ENCODE results near the gene FGGY. TPM values are rescaled to one million over a fixed set of nuclear protein-coding genes. Genes with fewer than 3 reads are reported as not detected.

The FGGY gene
- total and polyA plus RNA-seq, 2 donors (not counting 1 experiment from before 2014, with no cell fraction given), result 6.1 to 38.5 TPM

- no peaks in the 10 kb centered on the region for H3K27me3 ChIP-seq (replicated peaks in 1 of 4; ENCODE audit: control extremely low read depth in 1 of 4, control insufficient read depth in 3 of 4, insufficient read depth in 4 of 4, low read length in 3 of 4)
- H3K27me3 Mint-ChIP-seq, result no peaks in the 10 kb centered on the region
- ChIA-PET CTCF (interaction anchor here (1.4 kb wide), 1 partner anchor 32 kb away, joined by 4 read pairs; no protein-coding TSS in a partner anchor), POLR2A (no interaction called here)
- no peaks in the 10 kb centered on the region for H3K79me2 ChIP-seq (ENCODE audit: control insufficient read depth, insufficient read depth, low read length)
- no peak overlapping the region for H3K4me3 ChIP-seq (ENCODE audit: control extremely low read depth in 1 of 5, extremely low read depth in 1 of 5, insufficient read depth in 1 of 5, low read depth in 2 of 5, low read length in 4 of 5)
- no peak overlapping the region for H3K27ac ChIP-seq (ENCODE audit: low read length in 2 of 2)
- H3K9me3 ChIP-seq (ENCODE audit: control extremely low read depth in 1 of 3, control insufficient read depth in 2 of 3, insufficient read depth in 1 of 3, low read length in 2 of 3), result no peaks in the 10 kb centered on the region
- H3K4me1 Mint-ChIP-seq, result no peaks in the 10 kb centered on the region
- TF ChIP-seq, protein P1, sequence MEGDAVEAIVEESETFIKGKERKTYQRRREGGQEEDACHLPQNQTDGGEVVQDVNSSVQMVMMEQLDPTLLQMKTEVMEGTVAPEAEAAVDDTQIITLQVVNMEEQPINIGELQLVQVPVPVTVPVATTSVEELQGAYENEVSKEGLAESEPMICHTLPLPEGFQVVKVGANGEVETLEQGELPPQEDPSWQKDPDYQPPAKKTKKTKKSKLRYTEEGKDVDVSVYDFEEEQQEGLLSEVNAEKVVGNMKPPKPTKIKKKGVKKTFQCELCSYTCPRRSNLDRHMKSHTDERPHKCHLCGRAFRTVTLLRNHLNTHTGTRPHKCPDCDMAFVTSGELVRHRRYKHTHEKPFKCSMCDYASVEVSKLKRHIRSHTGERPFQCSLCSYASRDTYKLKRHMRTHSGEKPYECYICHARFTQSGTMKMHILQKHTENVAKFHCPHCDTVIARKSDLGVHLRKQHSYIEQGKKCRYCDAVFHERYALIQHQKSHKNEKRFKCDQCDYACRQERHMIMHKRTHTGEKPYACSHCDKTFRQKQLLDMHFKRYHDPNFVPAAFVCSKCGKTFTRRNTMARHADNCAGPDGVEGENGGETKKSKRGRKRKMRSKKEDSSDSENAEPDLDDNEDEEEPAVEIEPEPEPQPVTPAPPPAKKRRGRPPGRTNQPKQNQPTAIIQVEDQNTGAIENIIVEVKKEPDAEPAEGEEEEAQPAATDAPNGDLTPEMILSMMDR (IDR thresholded peaks at IDR 0.05), result no peak
- no peak for TF ChIP-seq EZH2 (IDR thresholded peaks at IDR 0.05; ENCODE audit: borderline replicate concordance, insufficient read depth, low read depth, low read length, poor library complexity, severe bottlenecking)
- no peak for DNase-seq
- intact Hi-C loops (cut with micrococcal nuclease), result no loop called here
- 100% methylated on average over 3 of the region's 3 CpGs for WGBS (ENCODE audit: insufficient coverage)
- H3K27ac Mint-ChIP-seq, result no peak overlapping the region
- no peaks in the 10 kb centered on the region for H3K4me1 ChIP-seq (ENCODE audit: control insufficient read depth in 2 of 2, insufficient read depth in 2 of 2, low read length in 2 of 2)
- ATAC-seq (ENCODE audit: low read depth), result no peak
- H3K9ac ChIP-seq (ENCODE audit: low read length), result no peak overlapping the region
- H2AFZ ChIP-seq (ENCODE audit: insufficient read depth, low read depth, low read length, poor library complexity, severe bottlenecking), result no peak overlapping the region
- no peak overlapping the region for H3K4me3 Mint-ChIP-seq
- peaks cover 0 to 5% of the 10 kb centered on the region in 2 experiments for H3K36me3 ChIP-seq (replicated peaks in 1 of 2; ENCODE audit: control extremely low read depth in 1 of 2, control insufficient read depth in 1 of 2, extremely low read depth in 1 of 2, insufficient read depth in 2 of 2, low read length in 1 of 2)
- no peak overlapping the region for H3K4me2 ChIP-seq (replicated peaks; ENCODE audit: low read depth, low read length, poor library complexity, severe bottlenecking)
- H3K9me3 Mint-ChIP-seq (ENCODE audit: insufficient read depth), result no peaks in the 10 kb centered on the region
- no peaks in the 10 kb centered on the region for H4K20me1 ChIP-seq (ENCODE audit: control insufficient read depth, insufficient read depth, low read length, poor library complexity, severe bottlenecking)
Measured at GRCh38 chr1:59667020-59667419, 370.1 kb downstream of the FGGY start.

DNA sequence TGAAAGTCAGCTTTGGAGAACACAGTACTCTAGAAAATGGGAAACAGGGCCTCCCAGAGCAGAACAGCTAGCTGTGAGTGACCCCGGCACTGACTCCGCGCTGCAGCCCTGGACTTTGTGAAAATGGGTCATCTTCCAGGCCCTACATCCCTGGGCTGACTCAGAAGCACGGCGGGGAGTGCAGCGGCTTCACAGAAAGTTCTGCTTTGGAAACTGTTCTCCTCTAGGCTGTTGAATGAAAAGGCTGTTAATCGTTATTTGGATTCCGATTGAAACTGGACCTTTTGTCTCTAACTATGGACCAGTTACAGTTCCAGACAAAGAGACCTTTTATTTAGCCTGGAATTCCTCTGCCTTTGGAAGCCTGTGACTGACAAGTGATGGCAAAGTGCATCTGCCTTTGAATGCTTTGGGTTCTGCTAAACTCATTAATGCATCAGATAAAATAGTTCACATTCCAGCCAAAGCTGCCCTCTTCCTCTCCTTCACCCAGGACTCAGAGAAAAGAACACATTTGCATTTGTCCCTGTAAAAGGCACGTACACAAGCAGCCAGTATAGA is 372.9 kb downstream of the FGGY start:
- Histone ChIP-seq H3K4me2 (replicated peaks; ENCODE audit: low read depth, low read length, poor library complexity, severe bottlenecking) (no peak overlapping the region), H3K36me3 (replicated peaks in 1 of 2; ENCODE audit: control extremely low read depth in 1 of 2, control insufficient read depth in 1 of 2, extremely low read depth in 1 of 2, insufficient read depth in 2 of 2, low read length in 1 of 2) (peaks cover 0 to 5% of the 10 kb centered on the region in 2 experiments), H2AFZ (ENCODE audit: insufficient read depth, low read depth, low read length, poor library complexity, severe bottlenecking) (no peak overlapping the region), H3K9ac (ENCODE audit: low read length) (no peak overlapping the region), H3K4me3 (ENCODE audit: control extremely low read depth in 1 of 5, extremely low read depth in 1 of 5, insufficient read depth in 1 of 5, low read depth in 2 of 5, low read length in 4 of 5) (no peak overlapping the region), H3K4me1 (ENCODE audit: control insufficient read depth in 2 of 2, insufficient read depth in 2 of 2, low read length in 2 of 2) (no peaks in the 10 kb centered on the region), H3K27ac (ENCODE audit: low read length in 2 of 2) (no peak overlapping the region), H3K27me3 (replicated peaks in 1 of 4; ENCODE audit: control extremely low read depth in 1 of 4, control insufficient read depth in 3 of 4, insufficient read depth in 4 of 4, low read length in 3 of 4) (no peaks in the 10 kb centered on the region), H3K9me3 (ENCODE audit: control extremely low read depth in 1 of 3, control insufficient read depth in 2 of 3, insufficient read depth in 1 of 3, low read length in 2 of 3) (no peaks in the 10 kb centered on the region), H4K20me1 (ENCODE audit: control insufficient read depth, insufficient read depth, low read length, poor library complexity, severe bottlenecking) (no peaks in the 10 kb centered on the region), H3K79me2 (ENCODE audit: control insufficient read depth, insufficient read depth, low read length) (no peaks in the 10 kb centered on the region)
- Mint-ChIP-seq H3K27ac (no peak overlapping the region), H3K4me3 (no peak overlapping the region), H3K4me1 (peaks cover 4% of the 10 kb centered on the region), H3K27me3 (no peaks in the 10 kb centered on the region), H3K9me3 (ENCODE audit: insufficient read depth) (no peaks in the 10 kb centered on the region)
- POLR2A ChIA-PET, result no interaction called here
- CTCF ChIA-PET, result no interaction called here
- no peak for ATAC-seq (ENCODE audit: low read depth)
- DNase-seq, result no peak
- intact Hi-C loops (cut with micrococcal nuclease), result no loop called here
- no peak for TF ChIP-seq EZH2 (IDR thresholded peaks at IDR 0.05; ENCODE audit: borderline replicate concordance, insufficient read depth, low read depth, low read length, poor library complexity, severe bottlenecking)
- TF ChIP-seq, protein P1 (IDR thresholded peaks at IDR 0.05), result no peak
- WGBS (ENCODE audit: insufficient coverage), result 100% methylated on average over 7 of the region's 9 CpGs
